Keratinocyte (primary cell): Measurements from ENCODE around the gene IGFBP7.

Experiments
- EZH2 ChIP-seq: IDR thresholded peaks from one replicate; pipeline ENCODE4 v1.6.1; 2012; ENCODE audit warnings: inconsistent platforms, mild to moderate bottlenecking, low read length, moderate library complexity
- TF ChIP-seq, protein P1 (sequence below), 3 experiments: IDR thresholded peaks in 1 of 3; conservative IDR thresholded peaks in 1 of 3; optimal IDR thresholded peaks in 1 of 3; 2 replicates in 2 of 3; 3 replicates in 1 of 3; pipeline versions ENCODE3 to v1.5.1; 2011; ENCODE audit warnings: low read length in 3 of 3, mild to moderate bottlenecking in 3 of 3, moderate library complexity in 2 of 3, control low read depth in 1 of 3, inconsistent platforms in 1 of 3; ENCODE audit not compliant: insufficient read depth in 2 of 3; ENCODE audit errors: extremely low read depth in 1 of 3

- TF ChIP-seq, protein P1, sequence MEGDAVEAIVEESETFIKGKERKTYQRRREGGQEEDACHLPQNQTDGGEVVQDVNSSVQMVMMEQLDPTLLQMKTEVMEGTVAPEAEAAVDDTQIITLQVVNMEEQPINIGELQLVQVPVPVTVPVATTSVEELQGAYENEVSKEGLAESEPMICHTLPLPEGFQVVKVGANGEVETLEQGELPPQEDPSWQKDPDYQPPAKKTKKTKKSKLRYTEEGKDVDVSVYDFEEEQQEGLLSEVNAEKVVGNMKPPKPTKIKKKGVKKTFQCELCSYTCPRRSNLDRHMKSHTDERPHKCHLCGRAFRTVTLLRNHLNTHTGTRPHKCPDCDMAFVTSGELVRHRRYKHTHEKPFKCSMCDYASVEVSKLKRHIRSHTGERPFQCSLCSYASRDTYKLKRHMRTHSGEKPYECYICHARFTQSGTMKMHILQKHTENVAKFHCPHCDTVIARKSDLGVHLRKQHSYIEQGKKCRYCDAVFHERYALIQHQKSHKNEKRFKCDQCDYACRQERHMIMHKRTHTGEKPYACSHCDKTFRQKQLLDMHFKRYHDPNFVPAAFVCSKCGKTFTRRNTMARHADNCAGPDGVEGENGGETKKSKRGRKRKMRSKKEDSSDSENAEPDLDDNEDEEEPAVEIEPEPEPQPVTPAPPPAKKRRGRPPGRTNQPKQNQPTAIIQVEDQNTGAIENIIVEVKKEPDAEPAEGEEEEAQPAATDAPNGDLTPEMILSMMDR (optimal IDR thresholded peaks at IDR 0.05 in 1 of 3, IDR thresholded peaks at IDR 0.05 in 1 of 3, conservative IDR thresholded peaks at IDR 0.05 in 1 of 3; ENCODE audit: extremely low read depth in 1 of 3, insufficient read depth in 2 of 3, low read length in 3 of 3): no peak
- TF ChIP-seq EZH2: no peak
These were observed 44.0 kb upstream of the IGFBP7 start for GRCh38 chr4:57154191-57154590.
